Thyroid gland (tissue), 4 donors: ENCODE data around the gene RASGRP4. TPM values are rescaled to one million over a fixed set of nuclear protein-coding genes. Genes with fewer than 3 reads are reported as not detected.

ENCODE experiments used
- DNase-seq, 2 donors: peaks; one replicate each; pipeline ENCODE4 v3.0.0-alpha.2; 2019
- H3K27ac ChIP-seq, 3 donors: fragments of 200-600 bp; sonication (generic); 1 replicate in 2 of 3; 2 replicates in 1 of 3; pipeline ENCODE4 v1.5.1; 2016 to 2019; ENCODE audit warnings: mild to moderate bottlenecking in 1 of 3, moderate library complexity in 1 of 3
- H3K27me3 ChIP-seq: fragments of 200-600 bp; sonication (generic); one replicate; pipeline ENCODE4 v1.5.1; 2019
- H3K36me3 ChIP-seq, 2 donors: fragments of 200-600 bp; sonication (generic); one replicate each; pipeline ENCODE4 v1.5.1; 2016 to 2019
- H3K4me1 ChIP-seq, 2 donors: fragments of 200-600 bp; sonication (generic); one replicate each; pipeline ENCODE4 v1.5.1; 2017 to 2019
- H3K4me3 ChIP-seq, 3 donors: fragments of 200-600 bp; sonication (generic); replicated peaks in 1 of 3; 1 replicate in 2 of 3; 2 replicates in 1 of 3; pipeline ENCODE4 v1.5.1; 2016; ENCODE audit warnings: mild to moderate bottlenecking in 1 of 3
- H3K9me3 ChIP-seq: fragments of 200-600 bp; sonication (generic); one replicate; pipeline ENCODE4 v1.5.1; 2017
- CTCF ChIP-seq, 6 experiments: fragments of 200-600 bp in 3 of 6; fragments of 450-650 bp in 3 of 6; sonication (generic) in 3 of 6; IDR thresholded peaks; one replicate each; pipeline ENCODE4 v1.5.1; 2016 to 2019; ENCODE audit warnings: antibody characterized with exemption in 6 of 6, mild to moderate bottlenecking in 2 of 6, inconsistent platforms in 1 of 6, moderate library complexity in 1 of 6
- POLR2A ChIP-seq, 2 donors: fragments of 450-650 bp; IDR thresholded peaks; one replicate each; pipeline ENCODE4 v1.6.1; 2017; ENCODE audit warnings: antibody characterized with exemption in 2 of 2, mild to moderate bottlenecking in 2 of 2, moderate library complexity in 1 of 2
- WGBS, 2 donors: methylation state at CpG; one replicate each; pipeline ENCODE4 v1.1.5; 2017; 5-methylcytosine and 5-hydroxymethylcytosine counted together
- intact Hi-C: fragments of 100-400 bp; cut with DNase I; formaldehyde crosslinking; loops from one replicate; pipeline ENCODE4 v1.15.1; 2023
- total RNA-seq, 4 donors: library from RNA; depleted of rRNA; stranded (reverse); fragments of >200 nt; gene quantifications; one replicate each; pipeline ENCODE4 v1.2.3, GENCODE V29; 2016

Gene RASGRP4
- total RNA-seq, 4 donors from 2014 or later, result 0.89 to 1.7 (median 1.2) TPM

- Histone ChIP-seq H3K4me1 (peaks cover 8 to 10% of the 10 kb centered on the region in 2 donors), H3K4me3 (no peak overlapping the region), H3K36me3 (no peaks in the 10 kb centered on the region), H3K27me3 (no peaks in the 10 kb centered on the region), H3K27ac (no peak overlapping the region), H3K9me3 (no peaks in the 10 kb centered on the region)
- DNase-seq, result no peak
- TF ChIP-seq CTCF (IDR thresholded peaks at IDR 0.05) (no peak), POLR2A (IDR thresholded peaks at IDR 0.05) (no peak)
- intact Hi-C loops, result no loop called here
- 52 to 80% methylated on average over 9 to 14 of the region's 18 CpGs for WGBS, 2 donors
Observed at GRCh38 chr19:38359242-38360021, 66.6 kb downstream of the RASGRP4 start.

Other genes starting within 250 kb of the RASGRP4 start
- gene DPF1, start 202.0 kb downstream of the RASGRP4 start, total RNA-seq, result not detected
- gene PPP1R14A, start 169.8 kb downstream of the RASGRP4 start, total RNA-seq, result 10 to 100 TPM in 1 of 4 donors, 1 to 10 TPM in 3; 2.8 to 11.9 (median 4.3) TPM
- 1,000 to 10,000 TPM in 1 of 4 donors, 100 to 1,000 TPM in 3; 424 to 1,529 (median 712) TPM for gene SPINT2, start 161.6 kb downstream of the RASGRP4 start, total RNA-seq
- gene C19orf33, start 122.0 kb downstream of the RASGRP4 start, total RNA-seq, result 10 to 100 TPM in 3 of 4 donors, not detected in 1; 16.2 to 26.3 (median 17.2) TPM
- 10 to 100 TPM; 12.9 to 30.9 (median 21.0) TPM for gene YIF1B, start 110.3 kb downstream of the RASGRP4 start, total RNA-seq
- 1 to 10 TPM in 2 of 4 donors, under 1 TPM in 2; 0.67 to 4.4 (median 1.2) TPM for gene KCNK6, start 106.4 kb downstream of the RASGRP4 start, total RNA-seq
- gene CATSPERG, start 90.4 kb downstream of the RASGRP4 start, total RNA-seq, result 10 to 100 TPM in 3 of 4 donors, 1 to 10 TPM in 1; 6.4 to 27.7 (median 13.3) TPM
- gene PSMD8, start 51.6 kb downstream of the RASGRP4 start, total RNA-seq, result 100 to 1,000 TPM; 150 to 270 (median 243) TPM
- gene GGN, start 38.2 kb downstream of the RASGRP4 start, total RNA-seq, result 1 to 10 TPM in 2 of 4 donors, under 1 TPM in 2; 0.63 to 3.0 (median 1.8) TPM
- 1 to 10 TPM in 2 of 4 donors, under 1 TPM in 2; 0.44 to 7.1 (median 0.96) TPM for gene SPRED3, start 37.5 kb downstream of the RASGRP4 start, total RNA-seq
- 10 to 100 TPM; 22.1 to 36.5 (median 23.9) TPM for gene FAM98C, start 23.1 kb downstream of the RASGRP4 start, total RNA-seq
- gene RYR1, start 7.5 kb upstream of the RASGRP4 start, total RNA-seq, result 1 to 10 TPM in 1 of 4 donors, under 1 TPM in 3; 0.54 to 1.6 (median 0.61) TPM
- 1 to 10 TPM in 3 of 4 donors, under 1 TPM in 1; 0.83 to 9.7 (median 2.2) TPM for gene MAP4K1, start 191.7 kb upstream of the RASGRP4 start, total RNA-seq
- gene EIF3K, start 193.0 kb upstream of the RASGRP4 start, total RNA-seq, result 100 to 1,000 TPM; 205 to 504 (median 440) TPM
- 100 to 1,000 TPM; 191 to 479 (median 365) TPM for gene ACTN4, start 221.4 kb upstream of the RASGRP4 start, total RNA-seq